ENCODE data around the gene GNA15. TPM values are rescaled to one million over a fixed set of nuclear protein-coding genes. Genes with fewer than 3 reads are reported as not detected.

The GNA15 gene
- total and polyA plus RNA-seq, 4 donors: 1.8 to 12.5 (median 7.0) TPM

Other genes with a start within 250 kb of the GNA15 start
- gene ZNF57, start 235.1 kb upstream of the GNA15 start, total RNA-seq: 1 to 10 TPM; 2.7 to 4.1 TPM
- 1 to 10 TPM; 2.5 to 3.3 TPM for gene ZNF57, start 235.1 kb upstream of the GNA15 start, polyA plus RNA-seq
- 1 to 10 TPM; 4.1 to 4.5 TPM for gene ZNF77, start 191.1 kb upstream of the GNA15 start, total RNA-seq
- 1 to 10 TPM; 1.3 to 3.1 TPM for gene ZNF77, start 191.1 kb upstream of the GNA15 start, polyA plus RNA-seq
- 1 to 10 TPM in 1 of 2 donors, under 1 TPM in 1; 0.65 to 3.5 TPM for gene TLE6, start 158.5 kb upstream of the GNA15 start, total RNA-seq
- gene TLE6, start 158.5 kb upstream of the GNA15 start, polyA plus RNA-seq: 10 to 100 TPM in 1 of 2 donors, 1 to 10 TPM in 1; 4.0 to 12.0 TPM
- gene TLE2, start 106.8 kb upstream of the GNA15 start, total RNA-seq: 10 to 100 TPM; 32.9 to 54.8 TPM
- 100 to 1,000 TPM in 1 of 2 donors, 10 to 100 TPM in 1; 32.7 to 127 TPM for gene TLE2, start 106.8 kb upstream of the GNA15 start, polyA plus RNA-seq
- gene TLE5, start 73.5 kb upstream of the GNA15 start, total RNA-seq: 100 to 1,000 TPM; 305 to 374 TPM
- 100 to 1,000 TPM; 598 to 642 TPM for gene TLE5, start 73.5 kb upstream of the GNA15 start, polyA plus RNA-seq
- 10 to 100 TPM; 57.1 to 65.6 TPM for gene GNA11, start 41.7 kb upstream of the GNA15 start, total RNA-seq
- 10 to 100 TPM; 43.2 to 44.2 TPM for gene GNA11, start 41.7 kb upstream of the GNA15 start, polyA plus RNA-seq
- 1 to 10 TPM; 2.4 to 2.5 TPM for gene S1PR4, start 42.7 kb downstream of the GNA15 start, total RNA-seq
- gene S1PR4, start 42.7 kb downstream of the GNA15 start, polyA plus RNA-seq: under 1 TPM; 0.50 to 0.79 TPM
- gene NCLN, start 49.9 kb downstream of the GNA15 start, total RNA-seq: 10 to 100 TPM; 26.1 to 29.6 TPM
- 10 to 100 TPM; 14.7 to 47.0 TPM for gene NCLN, start 49.9 kb downstream of the GNA15 start, polyA plus RNA-seq
- gene CELF5, start 88.6 kb downstream of the GNA15 start, total RNA-seq: not detected
- gene CELF5, start 88.6 kb downstream of the GNA15 start, polyA plus RNA-seq: under 1 TPM in 1 of 2 donors, not detected in 1; 0.08 TPM
- 100 to 1,000 TPM; 175 to 188 TPM for gene NFIC, start 230.6 kb downstream of the GNA15 start, total RNA-seq
- 10 to 100 TPM; 37.5 to 37.7 TPM for gene NFIC, start 230.6 kb downstream of the GNA15 start, polyA plus RNA-seq

All from aorta (tissue), 4 donors.